Endometrium (tissue), 2 donors: ENCODE data around the gene EFEMP1.
"Not testable (repeated sequence)": the region's sequence is repeated elsewhere in the genome, so short reads cannot be mapped to it uniquely, and the experiment has no call there.

ENCODE experiments used
- FAIRE-seq: peaks from 2 replicates; lab custom pipeline; 2012; peaks lifted over from hg19 to GRCh38; lab: Jason Lieb, UNC
- donor health status: control.
- donor health status: control.

Gene EFEMP1

DNA sequence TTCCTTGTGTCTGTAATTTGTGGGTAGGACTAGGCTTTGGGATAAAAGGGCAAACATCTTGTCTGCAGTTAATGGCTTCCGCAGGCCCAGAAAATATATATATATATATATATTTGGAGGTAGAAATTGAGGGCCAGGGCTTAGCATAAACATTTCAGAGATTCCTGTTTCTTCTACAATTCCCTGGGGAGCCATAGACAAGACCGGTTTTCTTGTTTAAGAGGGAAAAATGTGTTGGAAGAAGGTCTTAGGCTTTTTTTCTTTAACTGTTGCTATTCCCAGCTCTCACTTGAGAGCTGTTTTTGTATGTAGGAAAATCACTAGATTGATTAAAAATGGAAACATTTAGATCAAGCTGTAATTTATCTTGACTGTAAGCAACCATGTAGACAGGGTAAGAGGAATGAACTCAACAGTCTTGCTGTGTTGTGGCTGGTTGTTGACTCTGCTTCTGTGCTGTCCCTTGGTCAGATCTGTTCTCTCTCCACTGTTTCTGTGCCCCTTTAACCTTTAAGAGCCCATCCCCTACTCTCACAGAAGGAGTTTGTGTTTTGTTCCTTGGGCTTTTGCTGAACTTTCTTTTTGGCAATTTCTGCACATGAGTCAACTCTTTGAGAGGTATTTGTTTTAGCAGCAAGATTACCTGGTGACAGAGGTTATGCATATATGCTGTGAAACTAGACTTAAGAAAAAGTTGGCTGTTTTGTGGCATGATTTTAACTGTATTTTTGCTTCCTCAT lies 58.3 kb downstream of the EFEMP1 start:
- no peak for FAIRE-seq

GRCh38 chr2:55864351-55865084 lies 59.1 kb downstream of the EFEMP1 start:
- FAIRE-seq: no peak

- no peak for FAIRE-seq
These were observed 60.8 kb downstream of the EFEMP1 start for GRCh38 chr2:55862673-55863390.

DNA sequence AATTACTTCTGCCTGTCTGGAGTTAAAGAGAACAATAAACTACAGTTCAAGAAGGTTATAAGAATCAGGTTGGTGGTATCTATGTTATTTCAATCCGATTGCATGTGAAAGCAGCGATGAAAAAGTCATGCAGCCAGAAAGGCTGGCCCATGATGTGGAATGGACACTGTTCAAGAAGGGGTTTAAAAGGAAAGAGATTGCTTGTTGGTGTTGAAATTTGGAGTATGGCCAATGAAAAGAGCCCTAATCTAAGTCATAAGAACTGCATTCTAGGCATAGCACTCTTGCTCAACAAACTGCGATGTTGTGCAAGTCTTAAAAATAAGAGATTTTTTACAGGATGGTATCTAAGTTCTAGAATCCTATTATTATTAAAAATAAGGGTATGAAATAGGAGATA lies 61.3 kb downstream of the EFEMP1 start:
- FAIRE-seq: no peak

- FAIRE-seq: no peak
These were observed 61.8 kb downstream of the EFEMP1 start for GRCh38 chr2:55861733-55862132.

GRCh38 chr2:55860832-55861231 lies 62.8 kb downstream of the EFEMP1 start:
- FAIRE-seq: no peak

GRCh38 chr2:55859875-55860274 lies 63.7 kb downstream of the EFEMP1 start:
- FAIRE-seq: no peak

DNA sequence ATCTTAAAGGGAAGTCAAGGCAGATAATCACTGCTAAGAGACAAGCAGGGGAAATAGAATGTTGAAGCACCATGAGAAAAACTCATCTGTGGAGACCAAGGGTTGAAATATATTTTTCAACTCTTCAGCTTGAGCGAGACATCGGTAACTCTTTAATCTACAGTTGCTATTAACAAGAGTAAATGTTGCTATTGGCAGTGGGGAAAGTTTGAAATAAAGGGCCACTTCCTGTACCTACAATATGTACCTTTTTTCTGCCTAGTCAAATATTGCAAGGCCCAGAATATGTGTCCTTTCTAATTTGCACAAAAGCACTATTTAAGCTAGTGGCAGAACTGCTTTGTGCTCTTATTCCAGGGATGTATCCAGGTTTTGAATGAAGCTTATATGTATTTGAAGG lies 65.8 kb downstream of the EFEMP1 start:
- FAIRE-seq: no peak

DNA sequence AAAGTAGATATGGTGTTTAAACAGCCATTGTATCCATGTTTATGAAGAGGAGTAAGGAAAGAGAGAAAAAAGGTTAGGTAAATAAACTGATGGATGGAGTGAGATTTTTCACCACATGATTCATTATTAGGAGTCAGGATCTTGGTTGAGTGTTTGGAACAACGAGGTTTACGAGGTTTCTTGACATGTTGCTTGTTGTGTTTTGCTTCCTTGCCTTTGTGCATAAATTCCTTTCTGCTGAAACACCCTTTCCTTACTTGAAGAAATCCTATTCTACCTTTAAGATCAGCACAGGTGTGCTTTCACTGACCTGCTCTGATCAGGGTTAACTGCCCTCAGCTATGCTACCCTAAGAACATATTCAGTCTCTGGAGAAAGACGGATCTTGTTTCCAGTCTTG lies 66.6 kb downstream of the EFEMP1 start:
- no peak for FAIRE-seq

GRCh38 chr2:55848096-55848495 lies 75.5 kb downstream of the EFEMP1 start:
- no peak for FAIRE-seq

DNA sequence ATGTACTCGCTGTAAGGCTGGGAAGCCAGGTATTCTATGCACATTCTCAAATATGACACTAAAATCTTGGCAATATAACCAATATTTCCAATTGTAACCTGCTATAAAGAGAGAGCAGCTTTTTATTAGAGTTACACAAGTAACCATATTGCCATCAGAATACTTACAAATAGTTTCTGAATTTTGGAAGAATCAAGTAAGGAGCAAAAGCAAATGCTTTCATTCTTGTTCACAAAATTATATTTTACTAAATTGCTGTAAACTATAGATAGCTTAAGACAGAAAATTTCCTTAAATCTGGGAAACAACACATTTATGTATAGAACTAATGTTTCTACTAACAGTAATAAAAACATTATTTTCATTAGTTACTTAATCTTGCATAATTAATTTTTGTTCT lies 77.2 kb downstream of the EFEMP1 start:
- FAIRE-seq: no peak

- no peak for FAIRE-seq
These were observed 78.6 kb downstream of the EFEMP1 start for GRCh38 chr2:55844986-55845385.

DNA sequence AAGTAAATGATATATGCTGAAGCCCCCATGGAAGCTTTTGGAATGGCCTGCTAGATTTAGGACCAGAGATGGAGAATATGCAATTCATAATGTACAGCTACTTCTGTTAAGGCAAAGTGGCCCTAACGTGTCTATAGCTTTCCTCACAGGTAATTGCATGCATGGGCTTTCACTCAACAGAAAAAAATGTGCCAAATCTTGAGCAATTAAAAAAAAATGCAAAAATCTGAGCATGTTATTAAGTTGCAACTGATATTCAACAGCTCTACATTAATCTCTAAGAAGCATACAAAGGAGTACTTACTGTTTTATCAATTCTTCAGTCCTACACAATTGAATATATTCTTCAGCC lies 79.6 kb downstream of the EFEMP1 start:
- no peak for FAIRE-seq

DNA sequence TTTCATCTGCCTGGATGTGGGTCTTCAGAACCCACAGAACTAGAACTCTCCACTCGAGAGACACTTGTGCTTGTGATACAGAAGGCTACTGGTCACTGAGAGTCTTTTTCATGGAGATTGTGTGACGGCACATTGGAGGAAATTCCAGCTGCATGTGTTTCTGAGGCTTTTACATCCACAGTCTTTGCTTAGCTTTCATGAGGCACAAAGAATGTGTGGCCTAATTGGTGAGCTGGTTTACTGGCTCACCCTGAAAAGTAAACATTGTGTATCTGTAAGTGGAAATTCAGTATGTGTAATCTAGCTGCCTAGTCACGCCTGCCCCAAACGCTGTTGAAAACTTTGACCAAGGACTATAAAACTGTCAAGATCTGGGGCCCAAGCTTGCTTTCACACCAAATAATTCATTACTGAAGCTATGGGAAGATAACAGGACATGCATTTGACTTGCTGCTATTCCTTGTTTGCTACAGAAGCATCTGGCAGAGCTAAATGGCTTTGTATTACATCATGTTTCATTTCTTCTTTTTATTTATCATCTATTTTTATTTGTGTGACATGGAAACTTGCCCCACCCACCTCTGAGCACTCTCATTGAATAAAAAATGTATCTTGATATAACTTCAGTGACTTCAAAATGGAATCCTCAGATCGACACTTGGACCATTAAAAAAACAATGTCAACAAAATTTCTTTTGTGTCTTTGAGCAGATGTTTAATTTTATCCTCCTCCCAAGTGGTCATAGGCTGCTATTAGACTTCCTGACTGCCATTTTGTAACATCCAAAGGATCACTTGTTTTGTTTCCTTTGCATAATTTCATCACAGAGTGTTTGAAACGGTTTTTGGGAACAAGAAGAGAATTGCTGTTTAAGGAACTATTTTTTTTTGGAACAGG lies 80.2 kb downstream of the EFEMP1 start:
- peak; percentile 26 for FAIRE-seq

GRCh38 chr2:55842046-55842445 lies 81.5 kb downstream of the EFEMP1 start:
- no peak for FAIRE-seq

- FAIRE-seq: no peak
These were observed 83.1 kb downstream of the EFEMP1 start for GRCh38 chr2:55840460-55840859.

DNA sequence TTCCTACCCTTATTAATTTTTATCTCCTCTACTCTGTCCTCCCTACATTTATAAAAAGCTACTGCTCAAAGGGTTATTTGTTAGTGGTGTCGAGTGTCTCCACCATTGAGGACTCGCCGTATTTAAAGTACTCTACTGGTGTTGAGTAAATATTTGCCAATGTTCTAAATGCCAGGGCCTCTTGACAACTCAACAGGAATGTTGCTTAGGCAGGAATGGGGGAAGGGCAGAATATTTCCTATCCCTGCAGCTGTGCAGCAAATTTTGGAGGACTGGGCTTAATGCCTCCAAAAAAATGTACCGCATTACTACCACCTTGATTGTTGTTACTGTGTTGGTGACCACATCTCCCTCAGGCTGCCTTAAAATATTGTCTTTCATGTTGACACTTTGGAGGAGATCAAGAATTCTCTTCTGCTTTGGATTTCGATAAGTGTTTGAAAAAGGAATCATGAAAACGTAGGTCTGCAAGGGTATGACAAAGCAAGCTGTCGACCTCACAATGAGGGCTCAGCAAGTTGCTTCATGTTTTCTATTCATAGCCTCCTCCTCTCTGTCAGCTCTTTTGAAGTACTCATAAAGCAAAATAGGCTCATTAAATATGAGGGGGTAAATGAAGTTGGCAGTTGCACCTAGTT lies 84.3 kb downstream of the EFEMP1 start:
- FAIRE-seq: peak; percentile 35

DNA sequence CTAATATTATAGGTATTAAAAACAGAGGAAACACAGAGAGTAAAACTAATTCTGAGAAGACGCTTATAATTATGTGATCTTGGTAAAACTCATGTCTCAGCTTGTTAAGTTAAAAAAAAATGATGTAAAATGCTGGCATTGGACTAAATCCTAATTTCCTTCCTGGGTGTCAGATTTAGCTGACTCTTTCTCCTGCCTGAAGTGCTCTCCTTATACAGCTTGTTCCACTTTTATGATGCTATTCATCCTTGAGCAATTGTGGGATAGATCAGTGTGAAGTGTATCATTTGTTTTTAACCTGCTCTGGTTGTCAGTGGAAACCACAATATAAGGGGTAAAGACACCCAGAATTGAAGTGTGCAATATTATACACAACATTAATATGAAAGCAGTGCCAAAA lies 84.9 kb downstream of the EFEMP1 start:
- FAIRE-seq: no peak

DNA sequence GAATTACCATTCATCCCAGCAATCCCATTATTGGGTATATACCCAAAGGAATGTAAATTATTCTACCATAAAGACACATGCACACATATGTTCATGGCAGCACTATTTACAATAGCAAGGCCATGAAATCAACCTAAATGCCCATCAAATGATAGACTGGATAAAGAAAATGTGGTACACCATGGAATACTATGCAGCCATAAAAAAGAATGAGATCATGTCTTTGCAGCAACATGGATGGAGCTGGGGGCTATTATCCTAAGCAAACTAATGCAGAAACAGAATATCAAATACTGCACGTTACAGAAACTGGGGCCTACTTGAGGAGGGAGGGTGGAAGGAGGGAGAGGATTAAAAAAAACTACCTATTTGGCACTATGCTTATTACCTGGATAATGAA lies 85.5 kb downstream of the EFEMP1 start:
- not testable (repeated sequence) for FAIRE-seq

- FAIRE-seq: no peak
These were observed 86.5 kb downstream of the EFEMP1 start for GRCh38 chr2:55837073-55837472.

DNA sequence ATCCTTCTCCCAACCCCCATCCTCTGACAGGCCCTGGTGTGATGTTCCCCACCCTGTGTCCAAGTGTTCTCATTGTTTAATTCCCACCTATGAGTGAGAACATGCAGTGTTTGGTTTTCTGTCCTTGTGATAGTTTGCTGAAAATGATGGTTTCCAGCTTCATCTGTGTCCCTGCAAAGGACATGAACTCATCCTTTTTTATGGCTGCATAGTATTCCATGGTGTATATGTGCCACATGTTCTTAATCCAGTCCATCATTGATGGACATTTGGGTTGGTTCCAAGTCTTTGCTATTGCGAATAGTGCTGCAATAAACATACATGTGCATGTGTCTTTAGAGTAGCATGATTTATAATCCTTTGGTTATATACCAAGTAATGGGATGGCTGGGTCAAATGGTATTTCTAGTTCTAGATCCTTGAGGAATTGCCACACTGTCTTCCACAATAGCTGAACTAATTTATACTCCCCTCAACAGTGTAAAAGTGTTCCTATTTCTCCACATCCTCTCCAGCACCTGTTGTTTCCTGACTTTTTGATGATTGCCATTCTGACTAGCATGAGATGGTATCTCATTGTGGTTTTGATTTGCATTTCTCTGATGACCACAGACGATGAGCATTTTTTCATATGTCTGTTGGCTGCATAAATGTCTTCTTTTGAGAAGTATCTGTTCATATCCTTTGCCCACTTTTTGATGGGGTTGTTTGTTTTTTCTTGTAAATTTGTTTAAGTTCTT lies 91.7 kb downstream of the EFEMP1 start:
- not testable (repeated sequence) for FAIRE-seq
